Upper lobe of left lung (tissue), 4 donors: ENCODE data around the gene TNC.

Experiments
- CTCF ChIP-seq, 6 experiments: fragments of 450-650 bp in 4 of 6; fragments of 200-600 bp in 2 of 6; sonication (generic) in 2 of 6; IDR thresholded peaks; one replicate each; pipeline ENCODE4 v1.5.1; 2016 to 2019; ENCODE audit warnings: antibody characterized with exemption in 6 of 6
- EP300 ChIP-seq, 4 donors: sonication (generic); formaldehyde crosslinking; IDR thresholded peaks; one replicate each; pipeline ENCODE4 v1.5.1; 2017; ENCODE audit warnings: antibody characterized with exemption in 4 of 4, control low read depth in 2 of 4
- POLR2A ChIP-seq, 4 donors: fragments of 450-650 bp; IDR thresholded peaks; one replicate each; pipeline ENCODE4 v1.5.1; 2016 to 2017; ENCODE audit warnings: antibody characterized with exemption in 4 of 4, mild to moderate bottlenecking in 2 of 4
- POLR2AphosphoS5 ChIP-seq, 2 donors: sonication (generic); formaldehyde crosslinking; IDR thresholded peaks; one replicate each; pipeline ENCODE4 v1.5.1; 2017; ENCODE audit warnings: antibody characterized with exemption in 2 of 2

- TF ChIP-seq EP300 (IDR thresholded peaks at IDR 0.05): no peak
- TF ChIP-seq POLR2A (IDR thresholded peaks at IDR 0.05): no peak
- TF ChIP-seq CTCF (IDR thresholded peaks at IDR 0.05): no peak
- no peak for TF ChIP-seq POLR2AphosphoS5 (IDR thresholded peaks at IDR 0.05)
Measured at GRCh38 chr9:114981063-114981462, 136.9 kb downstream of the TNC start.
